Smooth muscle cell of trachea (primary cell): Measurements from ENCODE around the gene IRX5. TPM values are rescaled to one million over a fixed set of nuclear protein-coding genes. Genes with fewer than 3 reads are reported as not detected.

Source experiments
- total RNA-seq: library from RNA; depleted of rRNA; stranded (reverse); fragments of >200 nt; gene quantifications from 2 replicates; pipeline ENCODE4 v1.2.1, GENCODE V29; 2014

The IRX5 gene
- not detected in 2 replicates for total RNA-seq

DNA sequence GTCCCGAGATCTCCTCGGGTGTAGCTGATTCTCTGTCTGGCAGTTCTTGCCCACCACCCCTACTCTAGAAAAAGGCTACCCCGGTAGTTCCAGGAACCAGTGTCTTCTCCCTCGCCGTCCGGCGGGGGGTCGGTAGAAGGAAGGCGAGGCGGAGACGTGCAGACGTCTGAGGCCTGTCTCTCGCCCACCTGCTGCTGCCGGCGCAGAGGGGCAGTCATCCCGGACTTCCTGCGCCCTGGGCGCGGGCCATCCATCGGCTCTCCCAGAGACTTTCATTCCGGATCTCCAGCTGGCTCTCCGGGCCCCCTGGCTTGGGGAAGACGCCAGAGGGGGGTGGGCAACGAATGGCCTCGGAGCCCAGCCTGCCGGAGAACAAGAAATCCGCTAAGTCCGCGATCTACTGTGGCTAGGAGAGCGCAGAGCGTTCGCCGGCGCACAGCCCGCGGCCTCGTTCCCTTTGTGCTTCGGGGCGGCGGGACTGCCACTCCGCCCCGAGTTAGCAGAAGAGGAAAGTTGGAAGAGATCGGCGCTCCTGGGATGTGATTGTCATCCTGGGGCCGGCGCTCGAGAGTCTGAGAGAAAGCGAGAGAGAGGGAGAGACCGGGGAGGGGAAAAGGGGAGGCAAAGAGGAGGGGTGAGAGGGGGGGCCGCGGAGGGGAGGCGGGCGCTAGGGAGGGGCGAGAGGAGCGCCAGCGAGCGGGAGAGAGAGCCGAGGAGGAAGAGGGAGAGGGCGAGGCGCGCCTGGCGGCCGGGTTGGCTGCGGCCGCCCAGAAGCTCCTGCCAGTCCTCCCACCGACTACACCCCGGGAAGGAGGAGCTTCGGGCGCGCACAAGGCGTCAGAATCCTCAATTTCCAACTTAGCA lies at the start of gene IRX5:
IRX5 (plus strand) TSS at position 861 of the 864 bp plus-strand sequence. CDS start 334 bp downstream, outside the sequence.

